Keratinocyte (primary cell): ENCODE data around the gene ZNF236. TPM values are rescaled to one million over a fixed set of nuclear protein-coding genes. Genes with fewer than 3 reads are reported as not detected.

Experiments used
- DNase-seq: peaks from one replicate; pipeline ENCODE4 v3.0.0-alpha.2; 2011; ENCODE audit warnings: low read depth, missing footprints, low spot score
- FAIRE-seq: peaks from 2 replicates; lab custom pipeline; 2011; peaks lifted over from hg19 to GRCh38; lab: Jason Lieb, UNC
- H2AFZ ChIP-seq: 2 replicates; pipeline ENCODE4 v1.6.0; 2012; ENCODE audit warnings: low read length, control low read depth, inconsistent platforms; ENCODE audit not compliant: control insufficient read depth
- H3K27ac ChIP-seq: 2 replicates; pipeline ENCODE4 v1.5.1; 2011; ENCODE audit warnings: low read length; ENCODE audit not compliant: control insufficient read depth, insufficient read depth
- H3K27me3 ChIP-seq: 3 replicates; pipeline ENCODE4 v1.6.0; 2011; ENCODE audit warnings: low read length; ENCODE audit not compliant: control insufficient read depth, insufficient read depth; ENCODE audit errors: extremely low read depth
- H3K36me3 ChIP-seq, 2 experiments: 2 replicates in 1 of 2; 3 replicates in 1 of 2; pipeline ENCODE4 v1.5.1; 2011; ENCODE audit warnings: low read length in 2 of 2, mild to moderate bottlenecking in 1 of 2; ENCODE audit not compliant: control insufficient read depth in 2 of 2, insufficient read depth in 2 of 2; ENCODE audit errors: extremely low read depth in 1 of 2
- H3K4me1 ChIP-seq: 3 replicates; pipeline ENCODE4 v1.5.1; 2011; ENCODE audit warnings: low read length; ENCODE audit not compliant: control insufficient read depth, insufficient read depth; ENCODE audit errors: extremely low read depth
- H3K4me2 ChIP-seq: 3 replicates; pipeline ENCODE4 v1.6.0; 2011; ENCODE audit warnings: low read depth, low read length; ENCODE audit not compliant: control insufficient read depth, insufficient read depth; ENCODE audit errors: extremely low read depth
- H3K4me3 ChIP-seq, 3 experiments: fragments of 200-600 bp in 1 of 3; sonication (generic) in 1 of 3; 2 replicates in 2 of 3; 3 replicates in 1 of 3; pipeline ENCODE4 v1.5.1; 2011 to 2016; ENCODE audit warnings: low read length in 3 of 3, mild to moderate bottlenecking in 3 of 3, control low read depth in 2 of 3, inconsistent platforms in 1 of 3, low read depth in 1 of 3, mixed read lengths in 1 of 3, mixed run types in 1 of 3, moderate library complexity in 1 of 3; ENCODE audit not compliant: control insufficient read depth in 2 of 3, insufficient read depth in 2 of 3; ENCODE audit errors: extremely low read depth in 1 of 3
- H3K79me2 ChIP-seq: 2 replicates; pipeline ENCODE4 v1.6.0; 2012; ENCODE audit warnings: low read length; ENCODE audit not compliant: control insufficient read depth, insufficient read depth
- H3K9ac ChIP-seq: 3 replicates; pipeline ENCODE4 v1.6.0; 2011; ENCODE audit warnings: low read length; ENCODE audit not compliant: control insufficient read depth, insufficient read depth; ENCODE audit errors: extremely low read depth
- H3K9me1 ChIP-seq: 3 replicates; pipeline ENCODE4 v1.6.0; 2011; ENCODE audit warnings: low read length; ENCODE audit not compliant: control insufficient read depth, insufficient read depth; ENCODE audit errors: extremely low read depth
- H3K9me3 ChIP-seq: 2 replicates; pipeline ENCODE4 v1.5.1; 2012; ENCODE audit warnings: low read depth, low read length; ENCODE audit not compliant: control insufficient read depth
- H4K20me1 ChIP-seq: 3 replicates; pipeline ENCODE4 v1.6.0; 2011; ENCODE audit warnings: low read length; ENCODE audit not compliant: control insufficient read depth, insufficient read depth; ENCODE audit errors: extremely low read depth
- CTCF ChIP-seq, 3 experiments: IDR thresholded peaks in 1 of 3; conservative IDR thresholded peaks in 1 of 3; optimal IDR thresholded peaks in 1 of 3; 2 replicates in 2 of 3; 3 replicates in 1 of 3; pipeline versions ENCODE3 to v1.5.1; 2011; ENCODE audit warnings: low read length in 3 of 3, mild to moderate bottlenecking in 3 of 3, moderate library complexity in 2 of 3, control low read depth in 1 of 3, inconsistent platforms in 1 of 3; ENCODE audit not compliant: insufficient read depth in 2 of 3; ENCODE audit errors: extremely low read depth in 1 of 3
- EZH2 ChIP-seq: IDR thresholded peaks from one replicate; pipeline ENCODE4 v1.6.1; 2012; ENCODE audit warnings: inconsistent platforms, mild to moderate bottlenecking, low read length, moderate library complexity
- dilution Hi-C: fragments of 300-500 bp; cut with MboI; formaldehyde crosslinking; loops from one replicate; pipeline ENCODE4 v1.7.0; 2020; ENCODE audit warnings: low sequenced_read_pairs; ENCODE audit not compliant: extremely low pct_ligation_motif_present
- polyA plus RNA-seq, 5 experiments: library from polyadenylated mRNA; depleted of rRNA in 3 of 5; stranded (reverse) in 3 of 5; stranded (forward) in 1 of 5; unstranded in 1 of 5; fragments of >200 nt; gene quantifications; 1 replicate in 1 of 5; 2 replicates in 3 of 5; 3 replicates in 1 of 5; pipeline versions ENCODE4 v1.2.1 to v1.2.3, GENCODE V29; 2011 to 2012; ENCODE audit warnings: missing spikeins in 2 of 5, low read depth in 1 of 5, low replicate concordance in 1 of 5
- small RNA-seq, 3 experiments: library from RNA; depleted of rRNA; stranded (forward); fragments of <200 nt; gene quantifications; one replicate each; pipeline ENCODE3, GENCODE V24; 2012; ENCODE audit warnings: low read depth in 3 of 3, low replicate concordance in 1 of 3; ENCODE audit not compliant: insufficient read length in 3 of 3

The ZNF236 gene
- polyA plus RNA-seq, 1 donor (not counting 4 experiments of a cell fraction or from before 2014, with no cell fraction given), result 4.5 TPM

DNA sequence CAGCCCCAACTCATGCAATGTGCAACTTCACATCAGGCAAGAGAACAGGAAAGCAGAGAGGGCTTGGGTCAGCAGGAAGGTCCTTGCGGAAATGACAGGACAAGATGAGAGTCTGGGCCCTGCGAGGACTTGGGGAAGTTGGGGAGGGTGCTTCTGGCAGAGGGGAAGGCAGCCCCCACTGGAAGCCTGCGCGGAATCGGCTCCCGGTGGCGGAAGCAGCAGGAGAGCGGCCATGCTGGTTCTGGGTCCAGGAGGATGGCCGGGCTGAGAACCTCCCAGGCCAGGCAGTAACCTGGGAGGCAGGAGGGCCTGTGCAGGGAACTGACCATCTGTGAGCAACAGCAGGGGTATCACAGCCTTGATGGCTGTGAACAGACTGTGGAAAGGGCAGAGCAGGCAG, 197.3 kb downstream of the ZNF236 start:
- Histone ChIP-seq H3K36me3 (peaks cover 14 to 22% of the 10 kb centered on the region in 2 experiments), H4K20me1 (peaks cover 8% of the 10 kb centered on the region), H3K9ac (no peak overlapping the region), H3K27ac (no peak overlapping the region), H3K9me1 (no peaks in the 10 kb centered on the region), H3K4me3 (no peak overlapping the region), H3K4me1 (no peaks in the 10 kb centered on the region), H2AFZ (no peak overlapping the region), H3K4me2 (no peak overlapping the region), H3K27me3 (no peaks in the 10 kb centered on the region), H3K79me2 (peaks cover 4% of the 10 kb centered on the region), H3K9me3 (no peaks in the 10 kb centered on the region)
- no peak for DNase-seq
- dilution Hi-C loops, result no loop called here
- FAIRE-seq, result no peak
- TF ChIP-seq CTCF (optimal IDR thresholded peaks at IDR 0.05 in 1 of 3, IDR thresholded peaks at IDR 0.05 in 1 of 3, conservative IDR thresholded peaks at IDR 0.05 in 1 of 3; ENCODE audit: extremely low read depth in 1 of 3, insufficient read depth in 2 of 3, low read length in 3 of 3) (no peak), EZH2 (no peak)

Small RNAs within 50 kb of the gene (small RNA-seq; reads per million reads assigned to genes)
- gene RF00017 (0 reads per million in 3 experiments), gene RNU6-346P (0 to 1.0 (median 0.67) reads per million in 3 experiments)
